OCI-M2 (cell line): Measurements from ENCODE around the gene STK24.

Source experiments
- DNase-seq: peaks from one replicate; lab custom pipeline; 2025; ENCODE audit not compliant: unreplicated experiment; lab: John Stamatoyannopoulos, UW

Gene STK24

GRCh38 chr13:98535501-98536354 lies 41.2 kb downstream of the STK24 start:
- no peak for DNase-seq

GRCh38 chr13:98534821-98535220 lies 42.1 kb downstream of the STK24 start:
- DNase-seq: no peak

DNA sequence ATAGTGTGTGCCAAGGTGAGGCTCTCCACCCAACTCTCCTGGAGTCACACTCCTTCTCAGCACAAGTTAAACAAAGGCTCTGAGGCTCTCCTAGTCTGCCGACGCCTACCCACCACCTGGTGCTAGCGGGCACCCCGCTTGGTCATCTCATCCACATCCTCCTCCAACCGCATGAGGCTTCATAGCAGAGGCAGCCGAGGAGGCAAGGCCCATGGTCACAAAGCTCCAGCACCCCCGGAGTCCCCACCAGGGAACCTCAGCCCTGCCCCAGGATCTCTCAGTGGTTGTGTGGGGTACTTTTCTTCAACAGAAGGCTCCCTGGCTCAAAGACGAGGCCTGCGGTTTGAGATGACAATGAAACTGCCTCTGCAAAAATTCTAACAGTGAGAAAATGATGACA lies 43.0 kb downstream of the STK24 start:
- DNase-seq: no peak

GRCh38 chr13:98532254-98532653 lies 44.7 kb downstream of the STK24 start:
- DNase-seq: no peak

GRCh38 chr13:98530217-98530616 lies 46.7 kb downstream of the STK24 start:
- DNase-seq: no peak

DNA sequence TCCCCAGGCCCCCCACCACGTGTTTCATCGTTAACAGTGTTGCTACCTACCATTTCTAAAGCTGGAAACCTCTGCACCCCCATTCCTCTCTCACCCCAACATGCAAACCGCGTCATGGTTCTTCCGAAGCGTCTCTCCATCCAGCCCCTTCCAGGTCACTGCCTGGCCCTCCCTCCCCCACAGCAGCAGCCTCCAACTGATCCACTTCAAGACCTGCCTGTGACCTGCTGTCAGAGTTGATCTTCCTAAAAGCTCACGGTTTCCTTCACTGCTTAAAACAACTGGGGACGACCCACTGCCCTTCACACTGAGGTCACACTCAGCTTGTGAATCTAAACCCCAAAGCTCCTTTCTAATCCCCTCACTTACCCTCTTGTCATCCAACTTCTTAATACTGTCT lies 47.7 kb downstream of the STK24 start:
- DNase-seq: no peak

DNA sequence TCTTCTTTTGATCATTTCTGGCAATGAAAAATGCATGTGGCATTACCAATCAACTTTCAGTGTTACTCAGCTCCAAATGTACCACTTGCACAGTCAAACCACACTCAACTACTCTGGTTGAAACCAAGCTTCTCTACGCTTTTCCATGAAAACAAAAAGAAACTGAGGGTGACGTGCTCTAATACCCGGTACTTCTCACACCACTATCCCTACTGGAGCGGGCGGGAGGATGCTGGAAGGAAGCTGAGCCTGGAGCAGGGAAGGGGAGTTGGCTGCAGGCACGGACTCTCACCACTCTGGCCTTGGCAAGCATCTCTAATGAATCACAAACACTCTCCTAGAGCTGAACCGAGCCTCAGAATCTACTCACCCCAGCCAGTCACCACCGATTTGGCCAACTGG lies 48.2 kb downstream of the STK24 start:
- no peak for DNase-seq

- DNase-seq: no peak
Measured at GRCh38 chr13:98527526-98527925, 49.4 kb downstream of the STK24 start.

GRCh38 chr13:98526182-98526512 lies 50.8 kb downstream of the STK24 start:
- no peak for DNase-seq

GRCh38 chr13:98525456-98526181 lies 51.3 kb downstream of the STK24 start:
- DNase-seq: no peak

DNA sequence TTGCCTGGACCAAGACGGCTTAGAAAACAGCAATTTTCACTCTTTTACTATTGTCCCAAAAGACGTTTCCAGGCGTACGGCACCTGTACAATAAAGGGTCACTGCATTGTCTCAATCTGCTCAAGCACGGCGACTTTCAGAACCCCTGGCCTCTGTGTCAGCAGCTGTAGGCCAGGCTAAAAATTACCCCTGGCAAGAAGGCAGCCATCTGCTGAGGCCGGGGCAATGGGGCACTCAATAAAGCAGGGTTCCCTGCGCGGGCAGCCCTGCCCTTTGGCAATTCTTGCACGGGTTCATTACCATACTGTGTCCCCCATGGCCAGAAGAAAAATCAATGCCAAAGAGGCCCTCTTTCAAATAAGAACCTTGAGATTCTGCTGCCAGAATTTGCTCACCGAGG lies 52.1 kb downstream of the STK24 start:
- no peak for DNase-seq

- DNase-seq: no peak
Measured at GRCh38 chr13:98524391-98524790, 52.5 kb downstream of the STK24 start.

- no peak for DNase-seq
Measured at GRCh38 chr13:98523455-98524102, 53.3 kb downstream of the STK24 start.

DNA sequence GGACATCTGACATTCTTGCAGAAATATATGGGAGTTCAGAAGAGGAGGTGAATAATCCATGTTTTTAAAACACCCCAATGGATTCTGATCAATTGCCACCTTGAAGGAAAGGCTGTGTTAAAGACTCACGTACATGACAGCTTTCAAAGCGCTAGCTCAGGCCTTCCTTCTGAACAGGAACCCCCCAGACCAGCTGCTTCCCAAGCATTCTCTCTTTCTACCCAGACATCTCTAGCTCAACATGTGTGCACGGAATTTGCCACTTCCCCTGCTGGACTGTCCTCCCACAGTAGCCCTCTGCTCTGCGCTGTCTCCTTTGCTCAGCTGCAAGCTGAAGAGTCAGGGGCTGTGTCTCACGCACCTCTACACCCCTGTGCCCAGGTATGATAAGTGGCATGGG lies 54.5 kb downstream of the STK24 start:
- no peak for DNase-seq

GRCh38 chr13:98521461-98522247 lies 55.3 kb downstream of the STK24 start:
- DNase-seq: no peak

GRCh38 chr13:98520674-98521449 lies 56.0 kb downstream of the STK24 start:
- no peak for DNase-seq

DNA sequence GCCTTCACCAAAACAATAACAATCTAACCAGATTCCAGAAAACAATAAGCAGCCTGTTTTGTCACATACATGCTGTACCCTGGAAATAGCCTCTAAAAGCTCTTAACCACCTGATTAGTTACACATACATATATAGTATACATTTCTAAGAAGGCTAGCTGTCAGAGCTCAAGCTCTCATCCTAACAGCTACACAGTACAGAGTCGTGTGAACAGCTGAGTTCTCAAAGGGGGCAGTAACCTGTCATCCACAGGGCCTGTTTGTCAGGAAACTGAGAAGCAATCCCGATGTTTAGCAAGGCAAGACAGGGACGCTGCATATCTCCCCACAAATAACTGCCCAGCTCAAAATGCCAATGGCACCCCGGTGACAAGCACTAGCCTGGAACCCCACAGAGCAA lies 56.9 kb downstream of the STK24 start:
- DNase-seq: no peak

- no peak for DNase-seq
Measured at GRCh38 chr13:98517576-98518310, 59.2 kb downstream of the STK24 start.

GRCh38 chr13:98515818-98516465 lies 61.0 kb downstream of the STK24 start:
- DNase-seq: no peak
